Measurements from ENCODE around the gene TMEM154.

Gene TMEM154

GRCh38 chr4:152687974-152688599, 8.3 kb upstream of the TMEM154 start:
- no peak overlapping the region for H3K4me3 ChIP-seq (ENCODE audit: low read depth, low read length)
- TF ChIP-seq CTCF (IDR thresholded peaks at IDR 0.05; ENCODE audit: low read depth, low read length), result no peak

- no peak overlapping the region for H3K4me3 ChIP-seq (ENCODE audit: low read depth, low read length)
- no peak for TF ChIP-seq CTCF (IDR thresholded peaks at IDR 0.05; ENCODE audit: low read depth, low read length)
These were observed 6.7 kb upstream of the TMEM154 start for GRCh38 chr4:152686452-152687013.

GRCh38 chr4:152684587-152684986, 4.8 kb upstream of the TMEM154 start:
- no peak for TF ChIP-seq CTCF (IDR thresholded peaks at IDR 0.05; ENCODE audit: low read depth, low read length)
- H3K4me3 ChIP-seq (ENCODE audit: low read depth, low read length), result no peak overlapping the region

- no peak for TF ChIP-seq CTCF (IDR thresholded peaks at IDR 0.05; ENCODE audit: low read depth, low read length)
- no peak overlapping the region for H3K4me3 ChIP-seq (ENCODE audit: low read depth, low read length)
These were observed 4.2 kb upstream of the TMEM154 start for GRCh38 chr4:152684007-152684406.

GRCh38 chr4:152682143-152682941, 2.5 kb upstream of the TMEM154 start:
- H3K4me3 ChIP-seq (ENCODE audit: low read depth, low read length), result no peak overlapping the region
- TF ChIP-seq CTCF (IDR thresholded peaks at IDR 0.05; ENCODE audit: low read depth, low read length), result no peak

- H3K4me3 ChIP-seq (ENCODE audit: low read depth, low read length), result no peak overlapping the region
- no peak for TF ChIP-seq CTCF (IDR thresholded peaks at IDR 0.05; ENCODE audit: low read depth, low read length)
These were observed 1.3 kb upstream of the TMEM154 start for GRCh38 chr4:152680988-152681603.

Measured in WI38 (cell line).